PC-9 (cell line): Measurements from ENCODE around the gene LRRC26. TPM values are rescaled to one million over a fixed set of nuclear protein-coding genes. Genes with fewer than 3 reads are reported as not detected.

Experiments used
- BruUV-seq: library from RNA; stranded (reverse); fragments of 400-500 nt; replicated peaks from 2 replicates; lab custom pipeline; 2021; lab: Mats Ljungman, UMichigan
- CTCF ChIA-PET: fragments of 300-600 bp; sonication (Branson Sonifier 250); formaldehyde crosslinking; loops from one replicate; lab custom pipeline; 2022; ENCODE audit warnings: antibody characterized with exemption; lab: Charles Lee
- POLR2A ChIA-PET: fragments of 300-600 bp; sonication (Branson Sonifier 250); formaldehyde crosslinking; loops from one replicate; lab custom pipeline; 2022; ENCODE audit warnings: antibody characterized with exemption; ENCODE audit not compliant: unreplicated experiment; lab: Charles Lee
- DNase-seq, 2 experiments: peaks; one replicate each; pipeline versions ENCODE4 v3.0.0 to v3.0.0-alpha.2; 2015 to 2022; ENCODE audit warnings: mixed read lengths in 1 of 2
- H2AFZ ChIP-seq: fragments of 200-600 bp; sonication (generic); 2 replicates; pipeline ENCODE4 v1.8.1; 2017; ENCODE audit warnings: antibody characterized with exemption
- H3F3A ChIP-seq: fragments of 200-600 bp; sonication (generic); 2 replicates; pipeline ENCODE4 v1.8.1; 2017; ENCODE audit warnings: antibody characterized with exemption, mild to moderate bottlenecking, low read depth; ENCODE audit not compliant: insufficient read depth
- H3K27ac ChIP-seq: fragments of 200-600 bp; sonication (generic); 2 replicates; pipeline ENCODE4 v1.6.1; 2016; ENCODE audit warnings: mixed run types
- H3K27me3 ChIP-seq: fragments of 200-600 bp; sonication (generic); 2 replicates; pipeline ENCODE4 v1.6.1; 2016; ENCODE audit warnings: low read depth, mixed run types; ENCODE audit not compliant: insufficient read depth
- H3K36me3 ChIP-seq: fragments of 200-600 bp; sonication (generic); 2 replicates; pipeline ENCODE4 v1.6.1; 2016; ENCODE audit warnings: low read depth, mixed run types
- H3K4me1 ChIP-seq: fragments of 200-600 bp; sonication (generic); replicated peaks from 2 replicates; pipeline ENCODE4 v1.6.1; 2016; ENCODE audit warnings: mixed run types; ENCODE audit not compliant: insufficient read depth
- H3K4me2 ChIP-seq: fragments of 200-600 bp; sonication (generic); 2 replicates; pipeline ENCODE4 v1.6.1; 2017; ENCODE audit warnings: mixed run types
- H3K4me3 ChIP-seq: fragments of 200-600 bp; sonication (generic); 2 replicates; pipeline ENCODE4 v1.6.1; 2016; ENCODE audit warnings: mixed run types
- H3K79me2 ChIP-seq: fragments of 200-600 bp; sonication (generic); 2 replicates; pipeline ENCODE4 v1.6.1; 2017; ENCODE audit warnings: low read depth, mixed run types
- H3K9me2 ChIP-seq: fragments of 200-600 bp; sonication (generic); 2 replicates; pipeline ENCODE4 v1.8.1; 2017; ENCODE audit warnings: mild to moderate bottlenecking; ENCODE audit not compliant: insufficient read depth
- H3K9me3 ChIP-seq: fragments of 200-600 bp; sonication (generic); 2 replicates; pipeline ENCODE4 v1.8.1; 2016; ENCODE audit warnings: low read depth; ENCODE audit not compliant: insufficient read depth
- H4K20me1 ChIP-seq: fragments of 200-600 bp; sonication (generic); 2 replicates; pipeline ENCODE4 v1.8.1; 2017; ENCODE audit not compliant: insufficient read depth
- EZH2 ChIP-seq: fragments of 200-600 bp; sonication (generic); IDR thresholded peaks from 2 replicates; pipeline ENCODE4 v1.8.0; 2017; ENCODE audit warnings: antibody characterized with exemption, low read depth
- intact Hi-C: fragments of 100-400 bp; cut with micrococcal nuclease; formaldehyde crosslinking; loops from one replicate; pipeline ENCODE4 v1.10.0; 2022; ENCODE audit not compliant: unreplicated experiment
- total RNA-seq: library from RNA; stranded (reverse); gene quantifications from 2 replicates; pipeline ENCODE4 v1.2.3, GENCODE V29; 2021
- TF ChIP-seq, protein P1 (sequence below): fragments of 200-600 bp; sonication (generic); conservative IDR thresholded peaks from 2 replicates; pipeline ENCODE4 v1.6.1; 2017; ENCODE audit warnings: mixed run types, antibody characterized with exemption, mild to moderate bottlenecking, moderate library complexity

Gene LRRC26
- total RNA-seq, 1 experiment from 2014 or later, result 2.3 TPM

DNA sequence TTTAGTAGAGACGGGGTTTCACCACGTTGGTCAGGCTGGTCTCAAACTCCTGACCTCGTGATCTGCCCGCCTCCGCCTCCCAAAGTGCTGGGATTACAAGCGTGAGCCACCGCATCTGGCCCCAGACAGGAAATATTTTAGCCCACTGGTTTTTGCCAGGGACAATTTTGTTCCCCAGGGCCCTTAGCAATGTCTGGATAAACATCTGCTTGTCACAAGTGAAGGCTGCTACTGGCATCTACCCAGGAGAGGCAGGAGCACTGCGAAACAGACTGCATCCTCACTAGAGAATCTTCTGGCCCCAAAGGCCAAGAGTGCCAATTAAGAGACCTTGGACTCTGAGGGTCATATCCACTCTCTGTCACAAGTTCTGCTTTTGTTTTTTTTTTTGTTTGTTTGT, 33.1 kb upstream of the LRRC26 start:
- Histone ChIP-seq H2AFZ (no peak overlapping the region), H3K4me1 (peaks cover 44% of the 10 kb centered on the region)
- POLR2A ChIA-PET, result interaction anchor here (0.7 kb wide), 2 partner anchors 34 to 51 kb away, joined by 15 to 16 read pairs; no protein-coding TSS in a partner anchor

DNA sequence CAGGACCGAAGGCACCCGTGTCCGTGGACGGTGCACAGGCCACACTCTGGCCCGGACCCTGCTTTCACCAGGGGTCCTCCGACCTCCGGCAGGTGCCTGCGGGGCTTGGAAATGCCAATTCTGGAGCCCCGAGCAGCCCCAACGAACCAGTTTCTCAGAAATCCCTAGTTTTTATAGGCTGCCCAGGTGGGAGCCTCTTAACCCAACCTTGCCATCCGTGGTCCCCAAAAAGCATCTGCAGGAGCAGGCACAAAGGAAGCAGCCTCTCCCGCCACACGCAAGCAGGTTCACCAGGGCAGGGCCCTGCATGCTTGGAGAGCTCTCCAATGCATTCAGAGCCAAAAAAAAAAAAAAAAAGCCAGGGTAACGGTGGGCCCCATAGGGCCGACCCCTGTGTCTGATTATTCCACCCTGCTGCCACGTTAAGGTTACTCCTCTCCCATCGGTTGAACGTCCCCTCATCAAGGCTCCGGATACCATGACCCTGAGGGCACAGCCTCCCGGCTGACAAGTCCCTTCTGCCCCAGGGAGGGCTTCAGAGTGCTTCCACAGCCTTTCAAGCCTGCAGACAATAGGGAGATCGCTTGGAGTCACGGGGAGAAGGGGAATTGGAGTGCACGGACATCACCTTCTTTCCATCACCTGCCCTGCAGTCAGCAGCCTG, 31.5 kb upstream of the LRRC26 start:
- Histone ChIP-seq H3K4me2 (peak overlapping the region; percentile 98), H2AFZ (no peak overlapping the region), H3K4me1 (peaks cover 55% of the 10 kb centered on the region), H3K36me3 (no peaks in the 10 kb centered on the region), H4K20me1 (peaks cover 28% of the 10 kb centered on the region), H3K9me3 (no peaks in the 10 kb centered on the region), H3K4me3 (peak overlapping the region; percentile 81), H3F3A (peaks cover 36% of the 10 kb centered on the region; the same call in 1 of the 2 replicates), H3K9me2 (no peaks in the 10 kb centered on the region), H3K27me3 (no peaks in the 10 kb centered on the region), H3K27ac (no peak overlapping the region), H3K79me2 (peaks cover 81% of the 10 kb centered on the region)
- no TSS peak for BruUV-seq
- TF ChIP-seq, protein P1, sequence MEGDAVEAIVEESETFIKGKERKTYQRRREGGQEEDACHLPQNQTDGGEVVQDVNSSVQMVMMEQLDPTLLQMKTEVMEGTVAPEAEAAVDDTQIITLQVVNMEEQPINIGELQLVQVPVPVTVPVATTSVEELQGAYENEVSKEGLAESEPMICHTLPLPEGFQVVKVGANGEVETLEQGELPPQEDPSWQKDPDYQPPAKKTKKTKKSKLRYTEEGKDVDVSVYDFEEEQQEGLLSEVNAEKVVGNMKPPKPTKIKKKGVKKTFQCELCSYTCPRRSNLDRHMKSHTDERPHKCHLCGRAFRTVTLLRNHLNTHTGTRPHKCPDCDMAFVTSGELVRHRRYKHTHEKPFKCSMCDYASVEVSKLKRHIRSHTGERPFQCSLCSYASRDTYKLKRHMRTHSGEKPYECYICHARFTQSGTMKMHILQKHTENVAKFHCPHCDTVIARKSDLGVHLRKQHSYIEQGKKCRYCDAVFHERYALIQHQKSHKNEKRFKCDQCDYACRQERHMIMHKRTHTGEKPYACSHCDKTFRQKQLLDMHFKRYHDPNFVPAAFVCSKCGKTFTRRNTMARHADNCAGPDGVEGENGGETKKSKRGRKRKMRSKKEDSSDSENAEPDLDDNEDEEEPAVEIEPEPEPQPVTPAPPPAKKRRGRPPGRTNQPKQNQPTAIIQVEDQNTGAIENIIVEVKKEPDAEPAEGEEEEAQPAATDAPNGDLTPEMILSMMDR, result no peak
- no peak for TF ChIP-seq EZH2
- CTCF ChIA-PET, result interaction anchor here (0.5 to 0.9 kb wide), 6 partner anchors 13 to 82 kb away, joined by 3 to 11 read pairs (median 6); partner anchors contain the start of genes ANAPC2, RNF224 and SSNA1
- POLR2A ChIA-PET, result interaction anchor here (0.6 to 1.0 kb wide), 10 partner anchors 12 to 471 kb away, joined by 3 to 20 read pairs (median 5); partner anchors contain the start of genes ANAPC2, CYSRT1, RNF224 and SSNA1
- intact Hi-C loops, result loop anchor here (2.0 kb wide), 1 partner anchor 15 kb away; a partner anchor contains a TSS
- DNase-seq, result no peak

More for the DNA sequence above, 33.1 kb upstream of the LRRC26 start:
- no peak overlapping the region for H3K4me3 ChIP-seq
- TF ChIP-seq EZH2, result no peak
- TF ChIP-seq, protein P1, result no peak
- peaks cover 12% of the 10 kb centered on the region for H4K20me1 ChIP-seq
- no peaks in the 10 kb centered on the region for H3K36me3 ChIP-seq
- H3K9me3 ChIP-seq, result no peaks in the 10 kb centered on the region
- intact Hi-C loops, result no loop called here
- CTCF ChIA-PET, result no interaction called here
- no peak overlapping the region for H3K27ac ChIP-seq
- no TSS peak for BruUV-seq
- H3K27me3 ChIP-seq, result no peaks in the 10 kb centered on the region
- H3K9me2 ChIP-seq, result no peaks in the 10 kb centered on the region
- H3K79me2 ChIP-seq, result peaks cover 81% of the 10 kb centered on the region
- DNase-seq, result no peak
- peaks cover 32% of the 10 kb centered on the region; the same call in 1 of the 2 replicates for H3F3A ChIP-seq
- no peak overlapping the region for H3K4me2 ChIP-seq

DNA sequence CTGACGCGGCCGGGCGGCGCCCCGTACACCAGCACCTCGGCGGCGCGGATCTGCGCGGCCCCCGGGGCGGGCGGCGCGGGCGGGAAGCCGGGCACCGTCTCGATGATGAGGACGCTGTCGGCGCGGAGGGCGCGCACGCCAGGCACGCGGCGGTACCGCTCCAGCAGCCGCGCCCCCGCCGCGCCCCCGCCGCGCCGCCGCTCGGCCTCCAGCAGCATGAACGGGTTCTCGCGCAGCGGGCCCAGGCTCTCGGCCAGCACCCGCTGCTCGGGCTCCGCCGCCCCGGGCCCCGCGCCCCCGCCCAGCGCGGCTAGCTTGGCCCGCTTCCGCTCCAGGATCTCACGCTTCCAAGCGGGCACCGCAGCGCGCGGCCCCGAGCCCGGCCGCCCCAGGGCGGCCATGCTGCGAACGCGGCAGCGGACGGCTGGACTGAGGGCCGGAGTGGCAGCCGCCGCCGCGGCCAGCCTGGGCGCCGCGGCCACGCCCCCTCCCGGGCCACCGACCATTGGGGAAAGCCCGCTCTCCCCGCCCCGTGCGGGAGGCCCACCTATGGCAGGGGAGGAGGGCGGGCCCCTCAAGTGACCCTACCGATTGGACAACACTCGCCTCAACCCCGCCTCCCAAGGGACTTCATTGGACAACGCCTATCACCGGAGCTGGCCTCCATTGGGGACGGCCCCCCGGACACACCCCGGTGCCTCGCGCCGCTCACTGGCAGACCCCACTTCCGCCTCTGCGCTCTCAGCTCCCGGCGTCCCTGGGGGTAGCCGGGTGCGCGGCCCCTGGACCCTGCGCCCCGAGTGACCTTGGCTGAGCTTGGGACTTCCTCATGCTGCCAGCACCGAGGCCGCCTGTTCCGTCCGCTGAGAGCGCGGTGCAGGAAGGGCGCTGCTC, 30.7 kb upstream of the LRRC26 start, which contains the start of gene TPRN:
Gene TPRN, minus strand, starts transcription at position 431 of the 894 bp plus-strand sequence. Its CDS starts 30 bp downstream, at position 401.
- intact Hi-C loops, result loop anchor here (1.0 to 2.0 kb wide), 2 partner anchors 11 to 16 kb away; a partner anchor contains a TSS
- Histone ChIP-seq H3K4me1 (peaks cover 61% of the 10 kb centered on the region), H3K36me3 (no peaks in the 10 kb centered on the region), H3K9me2 (no peaks in the 10 kb centered on the region), H2AFZ (no peak within 1 kb of the TSS), H3K9me3 (no peaks in the 10 kb centered on the region), H3F3A (peaks cover 42% of the 10 kb centered on the region; the same call in 1 of the 2 replicates), H3K4me2 (peak within 1 kb of the TSS; percentile 98), H3K27me3 (no peaks in the 10 kb centered on the region), H3K4me3 (peak within 1 kb of the TSS; percentile 81), H4K20me1 (peaks cover 35% of the 10 kb centered on the region), H3K27ac (no peak within 1 kb of the TSS), H3K79me2 (peaks cover 78% of the 10 kb centered on the region)
- ChIA-PET CTCF (interaction anchor here (0.6 to 0.9 kb wide), 5 partner anchors 12 to 81 kb away, joined by 3 to 9 read pairs (median 5); partner anchors contain the start of genes ANAPC2, RNF224 and SSNA1), POLR2A (interaction anchor here (0.6 to 1.0 kb wide), 10 partner anchors 12 to 470 kb away, joined by 3 to 20 read pairs (median 5); partner anchors contain the start of genes ANAPC2, CYSRT1, RNF224 and SSNA1)
- BruUV-seq, result no TSS peak
- TF ChIP-seq, protein P1, result no peak
- no peak for TF ChIP-seq EZH2
- DNase-seq, result peak; percentile 97 to 100
